HUES6 (cell line): ENCODE results near the gene ITGA2.

Source experiments
- H3K27ac ChIP-seq: 2 replicates; pipeline ENCODE4 v1.7.0; 2013; ENCODE audit warnings: low read depth, mild to moderate bottlenecking, low read length, inconsistent platforms
- H3K27me3 ChIP-seq: 2 replicates; pipeline ENCODE4 v1.6.1; 2013; ENCODE audit warnings: low read length; ENCODE audit not compliant: control insufficient read depth, insufficient read depth
- H3K36me3 ChIP-seq: 2 replicates; pipeline ENCODE4 v1.6.1; 2013; ENCODE audit warnings: low read length; ENCODE audit not compliant: control insufficient read depth, insufficient read depth
- H3K4me1 ChIP-seq: 2 replicates; pipeline ENCODE4 v1.6.1; 2013; ENCODE audit warnings: low read length; ENCODE audit not compliant: control insufficient read depth, insufficient read depth
- H3K4me3 ChIP-seq: 2 replicates; pipeline ENCODE4 v1.5.1; 2013; ENCODE audit warnings: low read depth, low read length
- H3K9ac ChIP-seq: one replicate; pipeline ENCODE4 v1.6.1; 2013; ENCODE audit warnings: mild to moderate bottlenecking, low read length
- H3K9me3 ChIP-seq: 2 replicates; pipeline ENCODE4 v1.6.1; 2013; ENCODE audit warnings: low read depth, low read length; ENCODE audit not compliant: control insufficient read depth, insufficient read depth

The ITGA2 gene

DNA sequence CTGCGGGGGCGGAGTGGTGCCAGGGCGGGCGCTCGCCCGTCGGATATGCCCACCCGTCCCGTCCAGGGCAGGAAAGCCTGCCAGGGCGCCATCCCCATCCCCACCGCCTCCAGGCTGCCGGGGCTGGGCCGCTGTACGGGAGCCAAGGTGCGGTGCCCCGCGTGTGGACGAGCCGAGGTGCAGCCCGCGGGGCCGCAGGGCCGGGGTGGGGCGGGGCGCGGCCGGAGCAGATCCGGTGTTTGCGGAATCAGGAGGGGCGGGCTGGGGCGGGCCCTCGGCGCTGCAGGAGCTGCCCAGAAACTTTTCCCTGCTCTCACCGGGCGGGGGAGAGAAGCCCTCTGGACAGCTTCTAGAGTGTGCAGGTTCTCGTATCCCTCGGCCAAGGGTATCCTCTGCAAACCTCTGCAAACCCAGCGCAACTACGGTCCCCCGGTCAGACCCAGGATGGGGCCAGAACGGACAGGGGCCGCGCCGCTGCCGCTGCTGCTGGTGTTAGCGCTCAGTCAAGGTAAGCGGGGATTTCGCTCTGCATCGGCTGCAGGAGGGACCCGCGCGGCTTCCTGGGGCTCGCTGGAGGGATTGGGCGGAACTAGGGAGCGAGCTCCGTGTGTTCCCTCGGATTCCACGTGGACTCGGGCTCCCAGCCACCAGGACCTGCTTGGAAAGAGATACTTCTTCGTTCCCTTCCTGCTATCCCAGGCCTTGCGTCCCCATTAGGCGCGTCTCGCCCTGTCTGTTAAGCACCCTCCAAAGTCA lies at the start of gene ITGA2:
ITGA2 (plus strand) TSS at position 328 of the 756 bp plus-strand sequence; CDS start at position 445, 117 bp downstream.
- Histone ChIP-seq H3K9me3 (no peaks in the 10 kb centered on the region), H3K27me3 (peaks cover 46% of the 10 kb centered on the region), H3K9ac (peak within 1 kb of the TSS; percentile 62), H3K4me3 (peak within 1 kb of the TSS; percentile 90), H3K4me1 (no peaks in the 10 kb centered on the region), H3K27ac (no peak within 1 kb of the TSS), H3K36me3 (no peaks in the 10 kb centered on the region)

DNA sequence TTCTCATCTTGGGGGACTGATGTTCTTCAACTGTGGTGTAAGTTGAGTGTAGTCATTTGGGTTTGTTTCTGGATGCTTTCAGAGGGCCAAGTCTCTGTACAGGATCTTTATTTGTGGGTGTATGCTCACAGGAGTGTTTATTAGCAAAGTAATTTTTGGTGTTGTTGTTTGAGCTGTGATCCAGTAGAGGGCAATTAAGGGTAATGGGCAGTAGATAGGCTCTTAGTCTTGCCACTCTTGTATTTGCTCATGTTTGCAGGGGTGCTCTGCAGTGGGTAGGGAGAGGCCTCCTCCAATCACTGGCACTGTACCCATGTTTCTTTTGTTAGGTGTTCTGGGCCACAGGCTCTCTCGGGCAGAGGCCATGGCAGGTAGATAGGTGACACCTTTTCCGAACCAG lies 45.9 kb upstream of the ITGA2 start:
- Histone ChIP-seq H3K4me3 (no peak overlapping the region), H3K9ac (no peak overlapping the region), H3K27ac (no peak overlapping the region), H3K9me3 (no peaks in the 10 kb centered on the region), H3K27me3 (no peaks in the 10 kb centered on the region), H3K36me3 (no peaks in the 10 kb centered on the region), H3K4me1 (no peaks in the 10 kb centered on the region)

DNA sequence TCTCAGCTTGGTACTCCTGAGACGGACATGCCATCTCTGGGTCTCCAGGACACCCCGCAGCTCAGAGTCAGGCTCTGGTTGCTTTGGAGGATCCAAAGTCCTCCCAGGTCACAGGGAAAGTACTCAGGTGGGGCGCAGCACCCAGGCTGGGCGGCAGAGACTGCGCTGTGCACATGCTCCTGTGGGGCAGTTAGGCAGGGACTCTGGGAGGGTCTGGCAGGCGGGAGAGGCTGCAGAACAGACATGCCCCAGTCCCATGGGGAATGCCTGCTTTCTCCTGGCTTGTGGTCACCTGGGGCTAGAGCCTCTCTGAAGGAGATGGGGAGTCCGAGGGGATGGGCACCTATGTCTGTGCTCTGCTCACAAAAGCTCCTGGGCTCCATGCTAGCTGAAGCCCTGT lies 45.3 kb upstream of the ITGA2 start:
- Histone ChIP-seq H3K27ac (no peak overlapping the region), H3K9me3 (no peaks in the 10 kb centered on the region), H3K4me1 (no peaks in the 10 kb centered on the region), H3K36me3 (no peaks in the 10 kb centered on the region), H3K27me3 (no peaks in the 10 kb centered on the region), H3K9ac (no peak overlapping the region), H3K4me3 (no peak overlapping the region)

- Histone ChIP-seq H3K36me3 (no peaks in the 10 kb centered on the region), H3K9ac (no peak overlapping the region), H3K27ac (no peak overlapping the region), H3K4me1 (no peaks in the 10 kb centered on the region), H3K9me3 (no peaks in the 10 kb centered on the region), H3K4me3 (no peak overlapping the region), H3K27me3 (no peaks in the 10 kb centered on the region)
These were observed 44.1 kb upstream of the ITGA2 start for GRCh38 chr5:52945040-52945439.

GRCh38 chr5:52947208-52947607 lies 41.9 kb upstream of the ITGA2 start:
- Histone ChIP-seq H3K27ac (no peak overlapping the region), H3K27me3 (no peaks in the 10 kb centered on the region), H3K36me3 (no peaks in the 10 kb centered on the region), H3K9ac (no peak overlapping the region), H3K4me3 (no peak overlapping the region), H3K9me3 (no peaks in the 10 kb centered on the region), H3K4me1 (no peaks in the 10 kb centered on the region)

DNA sequence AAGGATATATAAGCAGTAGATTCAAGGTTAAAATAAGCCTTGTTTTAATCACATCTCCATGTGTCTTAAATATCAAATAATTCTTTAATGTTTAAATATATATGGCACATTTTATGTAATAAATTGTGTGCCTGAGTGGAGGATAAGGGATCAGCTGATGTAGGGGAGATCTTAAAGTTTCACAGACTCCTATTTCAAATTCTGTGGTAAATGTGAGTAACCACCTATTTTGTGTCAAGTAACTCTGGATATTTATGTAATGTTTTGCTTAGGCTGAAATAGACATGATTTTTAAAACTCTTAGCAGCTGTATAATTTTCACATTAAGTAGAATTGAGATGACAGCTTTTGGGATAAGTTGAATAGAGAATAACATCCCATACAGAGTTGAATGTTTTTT lies 41.3 kb upstream of the ITGA2 start:
- Histone ChIP-seq H3K4me3 (no peak overlapping the region), H3K27me3 (no peaks in the 10 kb centered on the region), H3K4me1 (no peaks in the 10 kb centered on the region), H3K9me3 (no peaks in the 10 kb centered on the region), H3K27ac (no peak overlapping the region), H3K36me3 (no peaks in the 10 kb centered on the region), H3K9ac (no peak overlapping the region)

DNA sequence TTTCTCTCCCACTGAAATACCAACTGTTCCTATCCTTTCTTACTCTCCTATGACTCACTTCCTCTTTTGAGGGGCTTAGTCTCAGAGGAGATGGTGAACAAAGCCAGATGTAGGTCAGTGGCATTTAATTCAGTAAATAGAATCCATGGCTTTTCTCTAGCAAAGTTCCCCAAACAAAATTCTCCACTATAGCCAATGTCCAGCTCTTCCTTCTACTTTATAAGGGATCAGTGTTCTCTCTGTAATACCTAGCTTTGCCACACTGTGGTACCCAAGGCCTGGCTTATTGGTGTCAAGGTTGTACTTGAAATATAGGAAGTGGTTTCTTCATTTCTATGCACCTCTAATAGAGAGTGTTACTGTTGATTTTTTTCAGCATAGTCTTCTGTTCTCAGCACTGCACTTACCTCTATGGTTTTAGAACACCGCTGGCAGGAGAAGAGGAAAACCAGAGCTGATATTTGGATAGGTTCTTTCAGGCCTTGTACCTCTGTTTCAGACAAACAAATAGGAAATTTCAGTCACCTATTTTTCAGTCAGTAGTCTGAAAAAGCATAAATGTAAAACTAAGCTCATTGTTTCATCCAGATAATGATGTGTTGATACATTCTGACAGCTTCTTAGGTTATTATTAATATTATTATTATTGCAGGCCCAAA lies 40.6 kb upstream of the ITGA2 start:
- Histone ChIP-seq H3K9me3 (no peaks in the 10 kb centered on the region), H3K27me3 (no peaks in the 10 kb centered on the region), H3K36me3 (no peaks in the 10 kb centered on the region), H3K27ac (no peak overlapping the region), H3K4me1 (no peaks in the 10 kb centered on the region), H3K4me3 (no peak overlapping the region), H3K9ac (no peak overlapping the region)

DNA sequence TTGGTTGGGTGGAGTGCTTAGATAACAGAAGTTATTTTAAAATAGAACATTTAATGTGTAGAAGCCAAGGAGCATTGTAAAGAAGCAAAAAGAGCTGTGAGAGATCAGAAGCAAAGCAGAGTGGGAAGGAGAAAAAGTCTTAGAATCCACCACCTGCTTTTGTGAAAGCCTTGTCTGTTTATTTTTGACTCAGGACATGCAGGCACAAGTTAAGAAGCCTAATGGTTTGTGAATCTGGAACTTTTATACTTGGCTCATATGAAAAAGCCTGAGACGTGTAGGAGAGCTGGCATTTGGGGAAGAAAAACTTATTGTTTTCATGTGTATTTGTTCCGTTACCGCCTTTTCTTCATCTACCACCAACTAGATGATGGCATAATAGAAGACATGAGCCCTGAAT lies 38.5 kb upstream of the ITGA2 start:
- no peaks in the 10 kb centered on the region for H3K4me1 ChIP-seq
- H3K4me3 ChIP-seq, result no peak overlapping the region
- H3K36me3 ChIP-seq, result no peaks in the 10 kb centered on the region
- H3K27ac ChIP-seq, result no peak overlapping the region
- no peak overlapping the region for H3K9ac ChIP-seq
- H3K27me3 ChIP-seq, result no peaks in the 10 kb centered on the region
- no peaks in the 10 kb centered on the region for H3K9me3 ChIP-seq

GRCh38 chr5:52952483-52952882 lies 36.7 kb upstream of the ITGA2 start:
- H3K27me3 ChIP-seq, result no peaks in the 10 kb centered on the region

GRCh38 chr5:52956014-52956413 lies 33.1 kb upstream of the ITGA2 start:
- H3K36me3 ChIP-seq, result no peaks in the 10 kb centered on the region
- H3K4me1 ChIP-seq, result peaks cover 10% of the 10 kb centered on the region; the same call in 1 of the 2 replicates
- H3K27ac ChIP-seq, result no peak overlapping the region

More at GRCh38 chr5:52952483-52952882, 36.7 kb upstream of the ITGA2 start:
- Histone ChIP-seq H3K9me3 (no peaks in the 10 kb centered on the region), H3K4me3 (no peak overlapping the region), H3K27ac (no peak overlapping the region), H3K36me3 (no peaks in the 10 kb centered on the region), H3K4me1 (peaks cover 8% of the 10 kb centered on the region; the same call in 1 of the 2 replicates), H3K9ac (no peak overlapping the region)

DNA sequence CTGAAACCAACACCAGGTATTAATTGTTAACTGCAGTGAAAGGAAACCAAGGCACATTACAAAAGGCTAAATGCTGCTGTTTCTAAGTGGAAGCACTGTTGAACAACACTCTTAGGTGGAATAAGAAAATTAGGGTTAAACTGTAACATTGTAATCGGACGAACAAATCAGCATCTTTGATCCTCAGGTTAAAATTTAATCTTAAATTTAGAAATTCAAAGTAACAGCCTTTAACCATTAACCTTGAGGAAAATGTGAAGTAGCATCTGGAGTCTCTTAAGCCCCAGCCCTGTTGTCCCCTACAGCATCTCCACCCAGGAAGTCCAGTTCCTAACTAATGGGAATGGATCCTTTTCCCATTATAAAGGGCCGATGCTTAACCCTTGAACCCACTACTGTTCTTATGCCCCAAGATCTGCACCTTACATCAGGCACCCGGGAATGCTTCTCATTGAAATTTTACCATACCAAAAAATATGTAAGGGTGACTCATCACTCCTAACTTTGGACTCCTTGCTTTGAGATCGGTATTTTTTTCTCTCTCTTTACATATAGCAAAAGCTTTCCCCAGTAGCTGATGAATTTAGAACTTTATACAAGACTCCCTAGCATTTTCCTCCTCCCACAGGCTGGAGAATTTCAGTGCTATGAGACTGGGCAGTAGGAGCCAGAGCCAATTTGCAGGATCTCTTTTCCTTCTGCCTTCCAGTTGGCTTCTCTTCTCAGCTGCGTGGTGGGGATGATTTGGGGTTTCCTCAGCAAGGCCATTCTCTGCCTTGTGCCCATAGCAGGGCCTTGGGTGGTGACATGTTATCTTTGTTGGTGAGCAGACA lies 32.0 kb upstream of the ITGA2 start:
- Histone ChIP-seq H3K27me3 (no peaks in the 10 kb centered on the region), H3K4me3 (no peak overlapping the region), H3K27ac (no peak overlapping the region), H3K4me1 (peaks cover 10% of the 10 kb centered on the region; the same call in 1 of the 2 replicates), H3K9ac (no peak overlapping the region), H3K9me3 (no peaks in the 10 kb centered on the region), H3K36me3 (no peaks in the 10 kb centered on the region)

More at GRCh38 chr5:52956014-52956413, 33.1 kb upstream of the ITGA2 start:
- Histone ChIP-seq H3K9ac (no peak overlapping the region), H3K27me3 (no peaks in the 10 kb centered on the region), H3K4me3 (no peak overlapping the region), H3K9me3 (no peaks in the 10 kb centered on the region)
